HG03457 (cell line): ENCODE data around the gene KCNH6.

Source experiments
- ATAC-seq: cut with Tn5 transposase; IDR thresholded peaks from one replicate; pipeline ENCODE4 v1.9.1; 2021; ENCODE audit warnings: moderate number of reproducible peaks; ENCODE audit not compliant: unreplicated experiment

KCNH6 gene

GRCh38 chr17:63550817-63551639 lies 27.9 kb downstream of the KCNH6 start:
- ATAC-seq = no peak

- ATAC-seq = no peak
Measured at GRCh38 chr17:63552211-63552610, 29.1 kb downstream of the KCNH6 start.

- no peak for ATAC-seq
Measured at GRCh38 chr17:63555500-63556156, 32.5 kb downstream of the KCNH6 start.

GRCh38 chr17:63557416-63557815 lies 34.3 kb downstream of the KCNH6 start:
- no peak for ATAC-seq

- ATAC-seq = no peak
Measured at GRCh38 chr17:63558441-63558840, 35.3 kb downstream of the KCNH6 start.

- ATAC-seq = no peak
Measured at GRCh38 chr17:63561819-63562218, 38.7 kb downstream of the KCNH6 start.

GRCh38 chr17:63563339-63563738 lies 40.2 kb downstream of the KCNH6 start:
- ATAC-seq = no peak

GRCh38 chr17:63564562-63564961 lies 41.4 kb downstream of the KCNH6 start:
- no peak for ATAC-seq

- no peak for ATAC-seq
Measured at GRCh38 chr17:63567229-63567628, 44.1 kb downstream of the KCNH6 start.

GRCh38 chr17:63568563-63568962 lies 45.4 kb downstream of the KCNH6 start:
- ATAC-seq = no peak

GRCh38 chr17:63571632-63572310 lies 48.6 kb downstream of the KCNH6 start:
- no peak for ATAC-seq

GRCh38 chr17:63573634-63574033 lies 50.5 kb downstream of the KCNH6 start:
- ATAC-seq = no peak

- no peak for ATAC-seq
Measured at GRCh38 chr17:63578027-63578768, 55.0 kb downstream of the KCNH6 start.

- no peak for ATAC-seq
Measured at GRCh38 chr17:63578769-63579111, 55.6 kb downstream of the KCNH6 start.

- ATAC-seq = no peak
Measured at GRCh38 chr17:63579633-63580032, 56.5 kb downstream of the KCNH6 start.

GRCh38 chr17:63587770-63588169 lies 64.6 kb downstream of the KCNH6 start:
- ATAC-seq = no peak

GRCh38 chr17:63588797-63589196 lies 65.6 kb downstream of the KCNH6 start:
- ATAC-seq = no peak

GRCh38 chr17:63589646-63590045 lies 66.5 kb downstream of the KCNH6 start:
- ATAC-seq = no peak

- no peak for ATAC-seq
Measured at GRCh38 chr17:63592797-63593196, 69.6 kb downstream of the KCNH6 start.

GRCh38 chr17:63595132-63595531 lies 72.0 kb downstream of the KCNH6 start:
- ATAC-seq = no peak
